Stimulated activated naive B cell treated with anti-CD40 and anti-IgM and Interleukin-4, amounts not matched to agents 10 μg/mL and 1 μg/mL and 100 μg/mL, for 72 hours (primary cell): Measurements from ENCODE around the gene PRR14L.

ENCODE experiments used
- ATAC-seq, 2 donors: fragments of 150-1000 bp; cut with Tn5 transposase; replicated peaks; 2 replicates each; pipeline ENCODE4 v1.10.0; 2021; ENCODE audit warnings: moderate library complexity in 1 of 2
- DNase-seq: peaks from one replicate; pipeline ENCODE4 v3.0.0; 2021
- H3K27ac Mint-ChIP-seq: one replicate; pipeline ENCODE4 v1.8.0; 2022; ENCODE audit warnings: mild to moderate bottlenecking, mixed read lengths
- H3K27me3 Mint-ChIP-seq, 2 donors: one replicate each; pipeline ENCODE4 v1.8.0; 2022; ENCODE audit warnings: mixed read lengths in 2 of 2
- H3K36me3 Mint-ChIP-seq, 2 donors: one replicate each; pipeline ENCODE4 v1.8.0; 2022; ENCODE audit warnings: mixed read lengths in 2 of 2, mild to moderate bottlenecking in 1 of 2
- H3K4me1 Mint-ChIP-seq, 2 donors: one replicate each; pipeline ENCODE4 v1.8.0; 2022; ENCODE audit warnings: mixed read lengths in 2 of 2, mild to moderate bottlenecking in 1 of 2
- H3K4me3 Mint-ChIP-seq, 2 donors: one replicate each; pipeline ENCODE4 v1.8.0; 2022; ENCODE audit warnings: mild to moderate bottlenecking in 2 of 2, mixed read lengths in 2 of 2, moderate library complexity in 1 of 2
- H3K9me3 Mint-ChIP-seq, 2 donors: one replicate each; pipeline ENCODE4 v1.8.0; 2022; ENCODE audit warnings: mixed read lengths in 2 of 2, mild to moderate bottlenecking in 1 of 2

PRR14L gene

DNA sequence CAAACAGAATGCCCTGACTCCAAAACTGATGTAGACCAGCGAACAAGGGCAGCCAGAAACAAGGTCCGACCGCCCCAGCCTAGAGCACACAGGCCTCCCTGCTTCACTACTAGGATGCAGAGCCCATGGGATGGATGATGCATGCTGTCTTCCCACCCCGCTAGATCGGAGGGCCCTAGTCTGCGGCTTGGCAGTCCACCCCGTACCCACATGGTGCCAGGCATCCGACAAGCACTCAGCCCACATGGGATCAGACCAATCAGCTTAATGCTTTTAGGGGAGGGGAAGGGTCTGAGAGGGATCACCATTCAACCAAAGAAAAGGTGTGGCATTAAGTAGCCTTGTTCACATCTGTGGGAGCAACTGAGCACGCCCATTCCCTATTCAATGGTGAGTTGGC, 118.5 kb downstream of the PRR14L start:
- ATAC-seq: no peak
- Mint-ChIP-seq H3K36me3 (peaks cover 15 to 43% of the 10 kb centered on the region in 2 donors), H3K27ac (peak overlapping the region; percentile 98), H3K4me1 (peaks cover 52 to 85% of the 10 kb centered on the region in 2 donors), H3K27me3 (no peaks in the 10 kb centered on the region), H3K4me3 (peak overlapping the region; percentile 85 to 93), H3K9me3 (no peaks in the 10 kb centered on the region)
- DNase-seq: no peak
